Ovary (tissue), 3 donors: ENCODE measurements around the gene SKIC8.

Source experiments
- CTCF ChIP-seq, 3 donors: fragments of 450-650 bp in 2 of 3; fragments of 200-600 bp in 1 of 3; IDR thresholded peaks; one replicate each; pipeline versions ENCODE4 v1.5.1 to v1.8.0; 2016 to 2022; ENCODE audit warnings: antibody characterized with exemption in 3 of 3, mild to moderate bottlenecking in 1 of 3
- EP300 ChIP-seq: sonication (generic); formaldehyde crosslinking; IDR thresholded peaks from one replicate; pipeline ENCODE4 v1.6.1; 2017; ENCODE audit warnings: antibody characterized with exemption
- POLR2A ChIP-seq: fragments of 450-650 bp; IDR thresholded peaks from one replicate; pipeline ENCODE4 v1.6.1; 2017; ENCODE audit warnings: antibody characterized with exemption, mild to moderate bottlenecking, moderate library complexity
- donor health status: DM: no; HTN: no; CAD: no.

- TF ChIP-seq CTCF (IDR thresholded peaks at IDR 0.05) (no peak), POLR2A (no peak), EP300 (no peak)
Observed at GRCh38 chr15:78244893-78245292, 54.5 kb downstream of the SKIC8 start.
